A673 (cell line): ENCODE data around the gene TNC.

Experiments
- CTCF ChIP-seq: fragments of 300-800, 200-600 bp; sonication (generic); conservative IDR thresholded peaks from 2 replicates; pipeline ENCODE4 v1.5.1; 2017; ENCODE audit warnings: low read depth, mild to moderate bottlenecking, antibody characterized with exemption, low read length, moderate library complexity, mixed read lengths
- EZH2 ChIP-seq: fragments of 200-600 bp; sonication (generic); IDR thresholded peaks from 2 replicates; pipeline ENCODE4 v1.6.1; 2017; ENCODE audit warnings: borderline replicate concordance, low read depth, mild to moderate bottlenecking, mixed read lengths, antibody characterized with exemption, low read length; ENCODE audit not compliant: poor library complexity, severe bottlenecking

GRCh38 chr9:115036691-115037090, 81.3 kb downstream of the TNC start:
- TF ChIP-seq CTCF (no peak), EZH2 (no peak)
